HL-60/S4 (cell line): ENCODE data around the gene BRMS1L.

Experiments used
- in situ Hi-C: fragments of 300-500 bp; cut with MboI; formaldehyde crosslinking; loops from 2 replicates; pipeline ENCODE4 v1.14.3; 2022; ENCODE audit warnings: low sequenced_read_pairs

The BRMS1L gene

DNA sequence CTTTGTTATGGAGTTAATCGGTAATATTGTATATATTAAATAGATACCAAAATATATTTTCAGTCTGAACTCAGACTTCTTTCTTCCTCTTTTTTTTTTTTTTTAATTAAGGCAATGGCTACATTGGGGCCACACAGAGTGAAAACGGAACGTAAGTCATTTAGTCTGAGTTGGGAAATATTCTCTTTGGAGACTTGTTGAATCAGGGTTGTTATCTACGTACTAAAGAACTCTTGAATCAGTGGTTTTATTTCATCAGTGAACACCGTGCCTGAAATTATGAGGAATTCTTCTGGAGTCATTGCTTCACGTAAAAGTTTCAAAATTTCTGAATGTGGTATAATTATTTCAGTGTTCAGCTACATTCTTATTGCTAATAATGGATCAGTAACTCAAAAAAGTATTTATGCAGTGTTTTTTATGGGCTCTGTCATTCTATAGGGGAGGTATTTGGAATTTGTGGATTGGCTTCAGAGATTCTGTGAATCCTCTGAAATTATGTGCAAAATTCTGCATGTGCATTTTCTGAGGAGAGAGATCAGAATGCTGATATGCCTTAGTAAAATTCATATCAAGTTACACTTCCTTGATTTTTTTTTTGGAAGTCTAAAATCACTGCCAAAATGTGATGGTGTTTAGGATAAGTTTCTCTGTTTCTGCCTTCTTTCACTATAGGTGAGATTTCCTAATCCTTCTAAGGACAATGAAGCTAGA lies 39.6 kb downstream of the BRMS1L start:
- in situ Hi-C loops = no loop called here

DNA sequence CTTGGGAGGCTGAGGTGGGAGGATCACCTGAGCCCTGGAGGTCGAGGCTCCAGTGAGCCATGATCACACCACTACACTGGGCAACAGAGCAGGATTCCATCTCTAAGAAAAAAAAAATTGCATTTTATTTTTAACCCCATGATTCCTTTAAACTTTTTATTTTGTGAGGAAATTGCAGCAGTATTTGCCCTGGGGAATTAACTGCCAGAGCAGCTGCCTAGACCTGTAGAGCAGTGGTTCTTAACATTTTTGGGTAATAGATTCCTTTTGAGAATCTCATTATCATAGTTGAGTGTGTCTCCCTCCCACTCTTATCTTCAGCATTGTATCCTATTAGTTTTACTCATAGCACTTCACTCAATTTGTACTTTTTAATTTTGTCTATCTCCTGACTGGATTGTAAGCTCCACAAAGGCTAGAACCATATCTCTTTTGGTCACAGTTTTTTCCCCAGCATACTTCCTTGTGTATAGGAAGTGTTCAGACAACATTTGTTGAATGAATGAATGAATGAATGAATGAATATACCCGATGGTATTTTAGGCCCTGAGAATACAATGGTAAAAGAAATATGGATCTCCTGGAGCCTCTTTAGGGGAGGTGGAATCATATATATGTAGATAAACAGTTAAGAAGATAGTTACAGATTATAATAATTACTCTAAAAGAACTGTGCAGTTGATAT lies 40.6 kb downstream of the BRMS1L start:
- in situ Hi-C loops = no loop called here

DNA sequence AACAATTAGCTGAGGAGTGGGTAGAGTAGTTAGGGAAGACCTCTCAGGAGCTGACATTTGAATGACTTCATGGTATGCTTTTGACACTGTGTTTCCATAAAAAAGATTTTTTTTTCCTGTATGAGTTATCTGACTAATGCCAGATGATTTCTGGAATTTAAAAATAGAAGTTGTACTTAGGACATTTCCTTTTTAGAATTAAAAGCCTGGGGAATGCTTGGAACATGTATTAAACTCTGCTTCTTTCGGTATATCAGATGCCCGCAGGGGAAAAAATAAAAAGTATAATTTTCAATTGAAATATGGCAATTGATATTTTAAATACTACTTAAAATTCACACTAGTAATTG lies 41.1 kb downstream of the BRMS1L start:
- in situ Hi-C loops = no loop called here

DNA sequence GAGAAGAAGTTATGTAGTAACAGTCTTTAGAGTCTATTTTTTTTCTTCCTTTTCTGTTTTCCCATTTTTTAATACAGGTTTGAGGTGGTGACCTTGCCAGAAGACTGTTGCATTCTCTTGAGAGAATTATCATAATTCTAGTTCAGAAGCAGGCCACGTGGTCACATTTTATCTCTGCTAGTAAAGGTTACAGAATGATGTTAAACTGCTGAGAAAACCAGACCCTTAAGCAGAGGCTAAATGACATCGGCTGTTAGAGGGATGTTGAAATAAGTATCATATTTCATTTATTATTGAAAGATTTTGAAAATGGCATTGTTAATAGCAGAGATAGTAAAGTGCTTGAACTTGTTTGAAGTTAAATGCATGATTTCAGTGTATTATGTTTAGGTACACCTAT lies 49.2 kb downstream of the BRMS1L start:
- in situ Hi-C loops = loop anchor here (25.0 kb wide), 2 partner anchors 187 to 1287 kb away; partner anchors contain the start of gene SLC25A21

DNA sequence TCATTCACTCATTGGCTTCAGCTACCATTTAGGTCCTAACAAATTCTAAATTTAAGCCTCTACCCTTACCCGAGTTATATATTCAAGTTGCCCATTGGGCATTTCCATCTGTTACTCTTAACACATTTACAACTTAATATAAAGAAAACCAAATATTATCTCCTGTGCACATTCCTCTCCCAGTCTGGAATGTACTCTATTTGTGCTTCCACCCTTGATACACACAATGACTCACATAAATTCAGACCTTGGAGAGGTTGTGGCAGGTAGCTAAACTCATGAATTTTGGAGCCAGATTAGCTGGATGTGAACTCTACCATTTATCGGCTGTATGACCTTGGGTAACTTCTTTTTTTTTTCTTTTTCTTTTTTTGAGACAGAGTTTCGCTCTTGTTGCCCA lies 51.1 kb downstream of the BRMS1L start:
- in situ Hi-C loops = loop anchor here (25.0 kb wide), 2 partner anchors 185 to 1285 kb away; partner anchors contain the start of gene SLC25A21

DNA sequence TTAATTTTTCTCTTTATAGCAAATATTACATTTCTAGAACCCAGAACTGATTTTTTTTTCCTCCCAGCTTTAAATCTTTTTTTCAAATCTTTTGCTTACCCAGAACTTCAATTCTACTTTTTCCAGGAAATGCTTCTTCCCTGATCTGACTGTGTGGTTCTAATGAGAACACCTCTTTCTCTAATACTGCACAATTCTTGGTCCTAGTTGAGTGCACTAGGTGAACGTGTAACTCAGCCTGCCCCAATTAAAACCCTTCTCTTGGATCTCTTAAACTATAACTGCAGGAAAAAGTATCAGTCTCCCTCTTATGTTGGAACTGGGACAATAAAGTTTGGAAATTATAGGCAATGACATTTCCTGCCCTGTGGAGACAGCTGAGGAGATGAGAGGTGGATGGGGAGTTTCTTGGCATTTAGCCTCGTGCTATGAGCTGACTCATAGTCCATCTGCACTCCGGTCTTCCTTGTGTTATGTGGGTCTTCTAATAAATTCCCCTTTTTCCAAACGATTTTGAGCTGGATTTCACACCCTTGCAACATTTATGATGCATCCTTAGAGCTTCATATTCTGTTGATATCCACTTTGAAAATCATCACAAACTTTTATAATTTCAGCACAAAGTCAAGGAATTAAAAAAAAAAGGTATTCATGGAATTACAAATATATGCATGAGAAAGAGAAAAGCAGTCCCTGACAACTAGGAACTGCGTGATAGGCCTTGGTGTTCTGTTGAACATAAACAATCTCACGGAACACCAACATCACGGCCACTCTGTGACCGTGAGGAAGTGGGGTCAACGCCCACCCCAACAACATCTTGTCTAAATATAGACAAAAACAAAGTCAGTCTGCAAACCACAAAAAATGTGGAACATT lies 52.4 kb downstream of the BRMS1L start:
- in situ Hi-C loops = loop anchor here (25.0 kb wide), 2 partner anchors 184 to 1284 kb away; partner anchors contain the start of gene SLC25A21

DNA sequence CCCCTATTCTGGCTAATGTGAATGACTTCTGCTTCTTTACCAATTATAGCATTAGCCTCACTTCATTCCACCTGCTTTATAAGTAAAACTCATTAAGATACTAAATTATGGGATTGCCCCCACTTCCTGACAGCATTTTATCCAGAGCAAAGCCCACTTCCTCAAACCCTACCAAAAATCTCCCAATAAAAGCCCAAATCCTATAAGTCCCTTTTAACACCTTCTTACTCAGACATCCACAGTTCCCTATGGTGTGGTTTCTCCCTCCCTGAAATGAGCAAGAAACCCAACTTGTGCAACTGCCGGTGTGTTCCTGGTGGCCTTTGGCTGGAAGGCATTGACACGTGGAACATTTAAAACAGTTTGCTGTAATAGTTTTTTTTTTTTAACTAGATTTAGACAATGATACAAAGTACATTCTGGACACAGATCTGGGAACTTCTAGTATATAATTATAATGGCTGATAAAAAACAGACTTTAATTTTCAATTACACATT lies 53.1 kb downstream of the BRMS1L start:
- in situ Hi-C loops = loop anchor here (25.0 kb wide), 2 partner anchors 183 to 1283 kb away; partner anchors contain the start of gene SLC25A21

DNA sequence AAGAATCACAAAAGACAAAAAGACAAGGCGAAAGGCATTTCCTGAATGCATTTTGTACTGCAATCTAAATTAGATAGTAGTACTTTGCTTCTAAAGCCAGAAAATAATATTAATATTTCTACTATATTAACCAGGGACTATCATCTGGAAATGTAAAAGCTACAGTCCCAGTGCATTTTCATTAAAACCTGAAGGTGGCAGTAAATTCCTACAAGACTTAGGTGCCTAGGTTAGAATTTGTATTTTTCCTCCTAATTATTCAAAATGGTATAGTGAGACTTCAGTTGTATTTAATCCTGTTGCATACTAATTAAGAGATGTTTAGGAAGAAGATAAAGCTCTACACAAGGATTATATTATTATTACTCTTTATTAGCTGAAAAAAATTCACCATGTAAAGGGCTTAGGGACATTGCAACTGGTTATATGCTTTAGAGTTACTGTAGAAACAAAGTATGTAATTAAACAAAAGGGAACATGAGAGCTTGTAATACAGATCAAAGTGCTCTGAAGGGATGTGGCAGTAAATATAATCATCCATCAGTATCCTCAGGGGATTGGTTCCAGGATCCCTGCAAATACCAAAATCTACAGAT lies 53.6 kb downstream of the BRMS1L start:
- in situ Hi-C loops = loop anchor here (25.0 kb wide), 2 partner anchors 183 to 1283 kb away; partner anchors contain the start of gene SLC25A21

DNA sequence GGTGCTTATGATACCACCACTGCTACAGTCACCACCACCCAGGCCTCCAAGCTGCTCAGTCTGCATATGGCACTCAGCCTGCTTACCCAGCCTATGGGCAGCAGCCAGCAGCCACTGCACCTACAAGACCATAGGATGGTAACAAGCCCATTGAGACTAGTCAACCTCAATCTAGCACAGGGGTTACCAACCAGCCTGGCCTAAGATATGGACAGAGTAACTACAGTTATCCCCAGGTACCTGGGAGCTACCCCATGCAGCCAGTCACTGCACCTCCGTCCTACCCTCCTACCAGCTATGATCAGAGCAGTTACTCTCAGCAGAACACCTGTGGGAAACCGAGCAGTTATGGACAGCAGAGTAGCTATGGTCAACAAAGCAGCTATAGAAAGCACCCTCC lies 55.1 kb downstream of the BRMS1L start:
- in situ Hi-C loops = loop anchor here (25.0 kb wide), 2 partner anchors 181 to 1281 kb away; partner anchors contain the start of gene SLC25A21

DNA sequence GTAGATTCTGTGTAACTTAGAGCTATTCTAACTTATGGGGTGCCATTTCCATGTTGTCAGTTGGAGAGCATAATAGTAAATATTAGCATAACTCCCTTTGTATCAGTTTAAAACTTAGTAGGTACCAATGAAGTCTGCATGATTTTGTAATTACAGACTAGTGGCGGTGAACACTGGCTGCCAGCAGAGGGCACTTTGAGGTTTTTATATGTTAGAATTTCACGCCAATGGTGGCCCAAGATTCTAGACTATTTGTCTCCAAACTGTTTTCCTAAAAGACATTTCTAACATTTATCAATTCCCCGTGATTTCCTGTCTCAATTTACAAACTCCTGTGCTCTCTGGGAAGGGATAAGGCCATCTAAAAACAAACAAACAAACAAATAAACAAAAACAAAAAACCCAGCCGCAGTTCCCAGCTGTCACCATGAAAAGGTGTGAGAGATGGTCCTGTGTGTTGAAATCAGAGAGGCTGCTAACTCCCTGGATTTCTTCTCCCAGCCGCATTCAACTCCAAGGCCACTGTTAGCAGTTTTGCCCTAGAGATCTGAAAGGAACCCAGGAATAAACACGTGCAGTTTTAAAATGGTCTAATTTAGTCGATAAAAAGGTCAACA lies 57.6 kb downstream of the BRMS1L start:
- in situ Hi-C loops = loop anchor here (25.0 kb wide), 2 partner anchors 179 to 1279 kb away; partner anchors contain the start of gene SLC25A21

DNA sequence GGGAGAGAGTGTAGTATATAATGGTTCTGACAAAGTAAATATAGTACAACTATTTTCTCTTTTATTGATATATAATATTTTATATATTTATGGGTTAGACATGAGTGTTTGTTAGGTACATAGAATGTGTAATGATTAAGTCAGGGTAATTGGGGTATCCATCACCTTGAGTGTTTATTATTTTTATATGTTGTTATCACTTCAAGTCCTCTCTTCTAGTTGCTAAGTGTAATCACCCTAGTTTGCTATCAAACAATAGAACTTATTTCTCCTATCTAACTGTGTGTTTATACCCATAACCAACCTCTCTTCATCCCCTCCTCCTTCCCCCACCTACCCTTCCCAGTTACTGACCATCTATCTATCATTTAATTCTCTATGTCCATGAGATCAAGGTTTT lies 64.2 kb downstream of the BRMS1L start:
- in situ Hi-C loops = loop anchor here (25.0 kb wide), 2 partner anchors 172 to 1272 kb away; partner anchors contain the start of gene SLC25A21

DNA sequence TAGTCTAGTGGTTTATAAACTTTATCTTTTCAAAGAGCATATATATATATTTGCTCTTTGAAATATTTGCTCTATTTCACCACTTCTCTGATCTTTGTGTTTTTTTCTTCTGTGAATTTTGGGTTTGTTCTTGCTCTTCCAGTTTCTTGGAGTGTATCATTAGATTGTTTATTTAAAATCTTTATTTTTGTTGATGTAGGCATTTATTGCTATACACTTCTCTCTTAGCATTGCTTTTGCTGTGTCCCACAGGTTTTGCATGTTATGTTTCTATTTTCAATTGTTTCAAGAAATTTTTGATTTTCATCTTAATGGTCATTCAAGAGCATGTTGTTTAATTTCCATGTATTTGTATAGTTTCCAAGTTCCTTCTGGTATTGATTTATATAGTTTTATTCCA lies 69.1 kb downstream of the BRMS1L start:
- in situ Hi-C loops = loop anchor here (25.0 kb wide), 2 partner anchors 167 to 1267 kb away; partner anchors contain the start of gene SLC25A21

DNA sequence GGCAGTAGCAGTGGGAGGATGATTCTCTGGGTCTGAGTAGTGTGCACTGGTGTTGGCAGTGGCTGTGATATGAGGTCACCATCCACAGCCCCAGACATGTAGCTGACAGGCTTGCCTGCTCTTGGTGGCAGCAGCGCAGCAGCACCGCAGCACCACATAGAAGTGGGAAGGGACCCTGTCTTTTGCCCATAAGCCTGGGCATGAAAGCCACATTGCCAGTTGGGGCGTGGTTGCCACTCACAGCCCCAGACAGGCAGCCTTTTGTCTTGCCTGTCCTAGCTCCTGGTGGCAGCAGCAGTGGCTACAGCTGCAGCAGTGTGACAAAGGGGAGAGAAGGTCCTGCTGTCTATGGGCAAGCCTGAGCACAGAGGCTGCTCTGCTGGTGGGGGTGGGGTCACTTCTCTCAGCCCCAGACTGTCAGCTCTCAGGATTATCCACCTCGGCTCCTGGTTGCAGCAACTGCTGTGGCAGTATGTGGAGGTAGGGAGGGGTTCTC lies 71.5 kb downstream of the BRMS1L start:
- in situ Hi-C loops = loop anchor here (25.0 kb wide), 2 partner anchors 165 to 1265 kb away; partner anchors contain the start of gene SLC25A21

DNA sequence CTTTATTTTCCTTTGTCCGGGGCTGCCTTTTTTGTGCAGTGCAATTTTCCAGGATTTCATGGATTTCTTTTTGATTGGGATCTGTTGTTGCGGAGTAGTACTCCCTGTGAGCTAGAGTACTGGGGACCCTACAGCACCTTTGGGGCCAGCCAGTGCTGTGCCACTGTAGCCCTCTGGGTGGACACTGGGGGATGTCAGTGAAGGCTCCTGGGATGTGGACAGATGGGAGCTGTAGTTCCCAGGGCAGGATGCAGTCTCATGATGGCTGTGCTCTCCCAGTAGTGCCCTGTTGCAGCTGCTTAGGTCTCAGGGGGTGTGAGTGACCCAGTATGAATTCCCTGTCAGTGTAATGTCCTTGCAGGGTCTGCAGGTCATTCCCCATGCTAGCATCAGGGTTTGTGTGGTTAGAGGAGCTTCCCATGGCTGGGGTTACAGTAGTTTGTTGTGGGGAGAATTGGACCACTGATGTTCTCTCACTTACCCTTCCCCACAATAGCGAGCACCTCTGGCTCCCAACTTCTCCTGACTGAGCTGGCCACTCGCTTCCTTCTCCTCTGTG lies 72.2 kb downstream of the BRMS1L start:
- in situ Hi-C loops = loop anchor here (25.0 kb wide), 2 partner anchors 164 to 1264 kb away; partner anchors contain the start of gene SLC25A21

DNA sequence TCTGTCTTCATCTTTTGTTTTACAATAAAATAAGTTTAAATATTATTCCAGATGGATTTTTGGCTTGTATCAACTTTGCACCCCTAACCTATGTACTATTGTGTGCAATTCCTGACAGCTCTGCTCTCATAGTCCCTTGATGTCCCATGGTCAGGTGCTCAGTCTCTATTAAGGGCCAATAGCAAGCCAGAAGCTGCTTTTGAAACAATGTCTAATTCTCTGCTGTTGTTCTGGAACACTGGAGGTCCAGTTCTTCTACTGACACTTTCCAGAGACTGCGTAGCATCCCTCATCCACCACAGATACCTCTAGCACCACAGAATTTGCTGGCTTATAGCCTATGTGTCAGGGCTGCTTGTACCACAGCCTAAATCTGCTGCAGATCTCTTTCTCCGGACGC lies 74.6 kb downstream of the BRMS1L start:
- in situ Hi-C loops = no loop called here

DNA sequence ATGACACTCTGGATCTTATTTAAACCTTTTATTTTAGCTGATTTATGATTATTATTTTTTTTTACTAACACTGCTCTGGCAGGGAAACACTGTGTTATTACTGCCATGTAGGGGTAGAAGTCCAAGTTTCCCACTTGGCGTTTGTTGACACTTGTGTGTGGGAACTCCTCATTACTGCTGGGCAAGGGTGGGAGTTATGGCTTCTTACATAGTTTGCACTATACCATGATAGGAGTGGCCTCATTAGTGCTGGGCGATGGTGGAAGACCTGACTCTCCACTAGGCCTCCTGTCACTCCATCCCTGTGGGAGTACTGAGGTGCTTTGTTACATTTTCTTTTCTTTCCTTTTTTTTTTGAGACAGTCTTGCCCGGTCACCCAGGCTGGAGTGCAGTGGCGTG lies 83.5 kb downstream of the BRMS1L start:
- in situ Hi-C loops = no loop called here

DNA sequence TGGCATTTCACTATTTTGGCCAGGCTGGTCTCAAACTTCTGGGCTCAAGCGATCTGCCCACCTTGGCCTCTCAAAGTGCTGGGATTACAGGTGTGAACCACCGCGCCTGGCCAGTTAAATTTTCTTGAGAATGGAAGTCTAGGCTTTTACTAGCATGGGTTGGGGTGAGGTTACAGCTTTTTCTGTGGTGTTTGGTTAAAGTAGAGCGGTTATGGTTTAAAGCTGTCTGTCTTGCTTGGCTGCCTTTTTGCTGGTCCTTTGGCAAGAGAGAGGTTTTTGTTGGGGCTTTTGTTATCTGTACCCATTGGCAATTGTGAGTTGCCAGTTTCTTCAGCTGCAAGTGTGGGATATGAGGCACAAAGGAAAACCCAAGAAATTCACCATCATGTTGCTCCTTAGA lies 84.1 kb downstream of the BRMS1L start:
- in situ Hi-C loops = no loop called here

DNA sequence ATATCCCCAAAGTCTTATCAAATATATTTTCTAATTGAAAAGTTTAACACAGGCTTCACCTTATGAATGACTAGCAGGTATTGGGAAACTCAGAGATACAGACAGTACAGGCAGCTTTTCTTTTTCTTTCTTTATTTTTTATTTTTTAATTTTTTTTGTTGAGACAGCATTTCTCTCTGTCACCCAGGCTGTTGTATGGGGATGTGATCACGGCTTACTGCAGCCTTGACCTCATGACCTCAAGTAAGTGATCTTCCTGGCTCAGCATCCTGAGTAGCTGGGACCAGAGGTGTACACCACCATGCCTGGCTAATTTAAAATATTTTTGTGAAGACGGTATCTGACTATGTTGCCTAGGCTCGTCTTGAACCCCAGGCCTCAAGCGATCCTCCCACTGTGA lies 85.0 kb downstream of the BRMS1L start:
- in situ Hi-C loops = no loop called here

DNA sequence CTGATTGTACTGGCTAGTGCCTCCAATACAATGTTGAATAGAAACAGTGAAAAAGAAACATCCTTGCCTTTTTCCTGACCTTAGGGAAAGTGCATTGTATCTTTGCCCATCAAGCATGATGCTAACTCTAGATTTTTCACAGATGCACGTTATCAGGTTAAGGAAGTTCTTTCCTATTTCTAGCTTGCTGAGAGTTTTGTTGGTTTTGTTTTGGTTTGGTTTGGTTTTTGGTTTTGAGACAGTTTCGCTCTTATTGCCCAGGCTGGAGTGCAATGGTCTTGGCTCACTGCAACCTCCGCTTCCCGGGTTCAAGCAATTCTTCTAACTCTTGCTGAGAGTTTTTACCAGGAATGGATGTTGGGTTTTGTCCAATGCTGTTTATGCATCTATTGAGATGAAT lies 89.0 kb downstream of the BRMS1L start:
- in situ Hi-C loops = no loop called here
